ENCODE results near the gene OR51S1.
"Not testable (repeated sequence)": the region's sequence is repeated elsewhere in the genome, so short reads cannot be mapped to it uniquely, and the experiment has no call there.

Gene OR51S1

GRCh38 chr11:4848908-4849532, at the start of gene OR51S1:
TSS of gene OR51S1 (minus strand) at chr11:4849208. CDS start at chr11:4849208, 0 bp downstream.
- no peak for DNase-seq

GRCh38 chr11:4891996-4892640, 43.1 kb upstream of the OR51S1 start:
- DNase-seq: no peak

- no peak for DNase-seq
Measured at GRCh38 chr11:4890279-4890678, 41.3 kb upstream of the OR51S1 start.

- no peak for DNase-seq
Measured at GRCh38 chr11:4887591-4887990, 38.6 kb upstream of the OR51S1 start.

GRCh38 chr11:4886186-4886585, 37.2 kb upstream of the OR51S1 start:
- DNase-seq: no peak

GRCh38 chr11:4884361-4884760, 35.4 kb upstream of the OR51S1 start:
- DNase-seq: no peak

- no peak for DNase-seq
Measured at GRCh38 chr11:4882543-4882942, 33.5 kb upstream of the OR51S1 start.

- no peak for DNase-seq
Measured at GRCh38 chr11:4881860-4882500, 33.0 kb upstream of the OR51S1 start, which contains the start of gene OR51T1. TSS of gene OR51T1 (plus strand) at chr11:4881900. CDS start at chr11:4881900, 0 bp downstream.

- no peak for DNase-seq
Measured at GRCh38 chr11:4881188-4881587, 32.2 kb upstream of the OR51S1 start.

GRCh38 chr11:4865855-4866254, 16.8 kb upstream of the OR51S1 start:
- DNase-seq: no peak

GRCh38 chr11:4863876-4864275, 14.9 kb upstream of the OR51S1 start:
- no peak for DNase-seq

GRCh38 chr11:4862447-4863236, 13.6 kb upstream of the OR51S1 start:
- DNase-seq: no peak

- not testable (repeated sequence) for DNase-seq
Measured at GRCh38 chr11:4854286-4854685, 5.3 kb upstream of the OR51S1 start.

- DNase-seq: no peak
Measured at GRCh38 chr11:4851033-4851432, 2.0 kb upstream of the OR51S1 start.

GRCh38 chr11:4839851-4840549, 9.0 kb downstream of the OR51S1 start:
- no peak for DNase-seq

- no peak for DNase-seq
Measured at GRCh38 chr11:4830909-4831308, 18.1 kb downstream of the OR51S1 start.

GRCh38 chr11:4830346-4830745, 18.7 kb downstream of the OR51S1 start:
- DNase-seq: no peak

GRCh38 chr11:4826425-4826824, 22.6 kb downstream of the OR51S1 start:
- DNase-seq: no peak

- no peak for DNase-seq
Measured at GRCh38 chr11:4825132-4825531, 23.9 kb downstream of the OR51S1 start.

GRCh38 chr11:4821021-4821420, 28.0 kb downstream of the OR51S1 start, which contains the start of gene OR51F2:
TSS of gene OR51F2 (plus strand) at chr11:4821321. CDS start at chr11:4821422, 101 bp downstream.
- DNase-seq: no peak

- DNase-seq: no peak
Measured at GRCh38 chr11:4809246-4809645, 39.8 kb downstream of the OR51S1 start.

- DNase-seq: no peak
Measured at GRCh38 chr11:4808476-4808875, 40.5 kb downstream of the OR51S1 start.

- DNase-seq: no peak
Measured at GRCh38 chr11:4804280-4804679, 44.7 kb downstream of the OR51S1 start, which contains the start of gene OR52R1. TSS of gene OR52R1 (minus strand) at chr11:4804380. CDS start at chr11:4804380, 0 bp downstream.

Measured in NCI-H2171 (cell line).